Activated CD8-positive, alpha-beta T cell treated with anti-CD3 and anti-CD28 coated beads for 36 hours (primary cell): ENCODE measurements around the gene MTSS2. TPM values are rescaled to one million over a fixed set of nuclear protein-coding genes. Genes with fewer than 3 reads are reported as not detected.

Experiments
- ATAC-seq: fragments of 200-7000 bp; cut with Tn5 transposase; one replicate; pipeline ENCODE4 v1.10.0; 2021; ENCODE audit warnings: mild to moderate bottlenecking, moderate library complexity
- CTCF ChIA-PET: fragments of 350-600 bp; sonication (Branson Sonifier 250); formaldehyde crosslinking; loops from one replicate; lab custom pipeline; 2021; ENCODE audit warnings: antibody characterized with exemption; lab: Charles Lee
- POLR2A ChIA-PET: fragments of 350-600 bp; sonication (Branson Sonifier 250); formaldehyde crosslinking; loops from one replicate; lab custom pipeline; 2021; ENCODE audit warnings: antibody characterized with exemption; lab: Charles Lee
- DNase-seq: peaks from one replicate; pipeline ENCODE4 v3.0.0-alpha.2; 2020
- H3K27ac Mint-ChIP-seq: one replicate; pipeline ENCODE4 v1.8.0; 2021; ENCODE audit warnings: mild to moderate bottlenecking, mixed read lengths
- H3K27me3 Mint-ChIP-seq: one replicate; pipeline ENCODE4 v1.8.0; 2021; ENCODE audit warnings: mixed read lengths
- H3K36me3 Mint-ChIP-seq: one replicate; pipeline ENCODE4 v1.8.0; 2021; ENCODE audit warnings: low read depth, mixed read lengths
- H3K4me1 Mint-ChIP-seq: one replicate; pipeline ENCODE4 v1.8.0; 2021; ENCODE audit warnings: low read depth, mixed read lengths
- H3K4me3 Mint-ChIP-seq: one replicate; pipeline ENCODE4 v1.8.0; 2021; ENCODE audit warnings: mild to moderate bottlenecking, moderate library complexity, mixed read lengths
- H3K9me3 Mint-ChIP-seq: one replicate; pipeline ENCODE4 v1.8.0; 2021; ENCODE audit warnings: mixed read lengths
- CTCF ChIP-seq: fragments of 200-600 bp; IDR thresholded peaks from one replicate; pipeline ENCODE4 v1.8.0; 2022; ENCODE audit warnings: antibody characterized with exemption, mild to moderate bottlenecking
- intact Hi-C: fragments of 100-400 bp; cut with micrococcal nuclease; formaldehyde crosslinking; loops from one replicate; pipeline ENCODE4 v1.10.0; 2022
- total RNA-seq, 2 experiments: library from RNA; stranded (reverse); gene quantifications; one replicate each; pipeline ENCODE4 v1.2.3, GENCODE V29; 2021

The MTSS2 gene
- total RNA-seq, 2 experiments from 2014 or later = 4.4 to 4.6 TPM

- no peak overlapping the region for H3K27ac Mint-ChIP-seq
- TF ChIP-seq CTCF = no peak
- CTCF ChIA-PET = interaction anchor here (1.3 kb wide), 1 partner anchor 16 kb away, joined by 4 read pairs; no protein-coding TSS in a partner anchor
- peaks cover 15% of the 10 kb centered on the region for H3K36me3 Mint-ChIP-seq
- DNase-seq (no peak), ATAC-seq (no peak)
- H3K4me3 Mint-ChIP-seq = no peak overlapping the region
- no peaks in the 10 kb centered on the region for H3K4me1 Mint-ChIP-seq
- POLR2A ChIA-PET = no interaction called here
- H3K27me3 Mint-ChIP-seq = no peaks in the 10 kb centered on the region
- intact Hi-C loops = no loop called here
- no peaks in the 10 kb centered on the region for H3K9me3 Mint-ChIP-seq
Measured at GRCh38 chr16:70670175-70670574, 15.7 kb downstream of the MTSS2 start.

DNA sequence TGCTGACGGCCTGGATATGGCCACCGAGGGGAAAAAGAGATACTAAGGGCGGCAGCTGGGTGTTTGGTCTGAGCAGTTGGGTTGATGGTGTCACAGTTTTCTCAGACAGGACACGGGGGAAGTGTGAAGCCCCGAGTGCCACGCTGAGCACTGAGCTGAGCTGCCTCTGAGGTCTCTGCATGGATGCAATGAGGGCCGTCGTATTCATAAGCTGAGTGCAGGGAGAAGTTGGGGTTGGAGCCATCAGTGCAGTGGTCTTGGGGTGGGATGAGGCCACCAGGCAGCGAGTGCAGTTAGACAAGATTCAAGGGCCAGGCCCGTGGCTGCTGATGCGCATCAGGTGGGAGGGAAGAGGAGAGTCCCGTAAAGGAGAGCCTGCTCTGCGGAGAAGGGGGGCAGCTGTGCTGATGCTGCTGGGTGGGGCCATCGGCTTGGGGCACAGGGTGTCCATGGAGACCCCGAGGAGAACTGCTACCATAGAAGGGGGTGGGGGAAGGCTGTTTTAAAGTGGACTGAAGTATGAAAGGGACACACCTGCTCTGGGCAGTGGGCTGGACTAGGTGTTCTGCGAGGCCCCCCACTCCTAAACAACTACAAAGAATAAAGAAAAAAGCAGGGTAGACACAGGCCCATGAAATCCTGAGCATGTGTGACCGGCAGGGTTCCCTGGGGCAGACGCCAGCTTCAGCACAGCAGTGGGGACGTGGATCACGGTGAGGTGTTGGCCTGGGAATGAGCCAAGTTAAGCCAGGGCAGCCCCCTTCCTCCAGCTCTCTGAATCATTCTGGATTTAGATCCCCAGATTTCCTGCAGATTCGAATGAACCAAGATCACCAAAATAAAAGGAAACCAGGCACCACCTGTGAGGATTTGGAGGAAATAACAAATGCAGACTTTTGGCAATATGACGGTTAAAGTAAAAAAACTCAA, 19.8 kb downstream of the MTSS2 start:
- H3K4me3 Mint-ChIP-seq = no peak overlapping the region
- DNase-seq = no peak
- no peak for ATAC-seq
- H3K9me3 Mint-ChIP-seq = no peaks in the 10 kb centered on the region
- TF ChIP-seq CTCF = no peak
- ChIA-PET POLR2A (no interaction called here), CTCF (interaction anchor here (1.2 kb wide), 1 partner anchor 106 kb away, joined by 3 read pairs; no protein-coding TSS in a partner anchor)
- no peaks in the 10 kb centered on the region for H3K27me3 Mint-ChIP-seq
- H3K27ac Mint-ChIP-seq = no peak overlapping the region
- no peaks in the 10 kb centered on the region for H3K4me1 Mint-ChIP-seq
- H3K36me3 Mint-ChIP-seq = peaks cover 15% of the 10 kb centered on the region
- intact Hi-C loops = no loop called here

GRCh38 chr16:70665113-70665694, 20.6 kb downstream of the MTSS2 start:
- ChIA-PET CTCF (interaction anchor here (1.2 kb wide), 1 partner anchor 106 kb away, joined by 3 read pairs; no protein-coding TSS in a partner anchor), POLR2A (no interaction called here)
- peaks cover 12% of the 10 kb centered on the region for H3K36me3 Mint-ChIP-seq
- no peak for TF ChIP-seq CTCF
- ATAC-seq (no peak), DNase-seq (no peak)
- H3K4me1 Mint-ChIP-seq = no peaks in the 10 kb centered on the region
- H3K9me3 Mint-ChIP-seq = no peaks in the 10 kb centered on the region
- no peak overlapping the region for H3K27ac Mint-ChIP-seq
- intact Hi-C loops = no loop called here
- H3K27me3 Mint-ChIP-seq = no peaks in the 10 kb centered on the region
- no peak overlapping the region for H3K4me3 Mint-ChIP-seq

- DNase-seq (no peak), ATAC-seq (no peak)
- intact Hi-C loops = no loop called here
- no peak overlapping the region for H3K27ac Mint-ChIP-seq
- no peak overlapping the region for H3K4me3 Mint-ChIP-seq
- no peaks in the 10 kb centered on the region for H3K9me3 Mint-ChIP-seq
- H3K36me3 Mint-ChIP-seq = peaks cover 11% of the 10 kb centered on the region
- no peaks in the 10 kb centered on the region for H3K4me1 Mint-ChIP-seq
- TF ChIP-seq CTCF = no peak
- no peaks in the 10 kb centered on the region for H3K27me3 Mint-ChIP-seq
- ChIA-PET CTCF (no interaction called here), POLR2A (no interaction called here)
Measured at GRCh38 chr16:70664325-70665112, 21.3 kb downstream of the MTSS2 start.
